Uterus (tissue), 4 donors: ENCODE data around the gene CAVIN1. TPM values are rescaled to one million over a fixed set of nuclear protein-coding genes. Genes with fewer than 3 reads are reported as not detected.
A peak's percentile ranks its signal among the peaks of the same experiment; 100 is the strongest.

ENCODE experiments used
- DNase-seq, 2 donors: peaks; one replicate each; pipeline ENCODE4 v3.0.0-alpha.2; 2019 to 2020
- H3K27ac ChIP-seq, 2 donors: fragments of 200-600 bp; sonication (generic); 1 replicate in 1 of 2; 2 replicates in 1 of 2; pipeline ENCODE4 v1.5.1; 2016 to 2018
- H3K27me3 ChIP-seq, 2 donors: fragments of 200-600 bp; sonication (generic); one replicate each; pipeline ENCODE4 v1.5.1; 2018 to 2019; ENCODE audit warnings: control low read depth in 1 of 2
- H3K36me3 ChIP-seq, 2 donors: fragments of 200-600 bp; sonication (generic); one replicate each; pipeline ENCODE4 v1.5.1; 2019; ENCODE audit warnings: control low read depth in 1 of 2
- H3K4me1 ChIP-seq, 2 donors: fragments of 200-600 bp; sonication (generic); one replicate each; pipeline ENCODE4 v1.5.1; 2018 to 2019; ENCODE audit warnings: control low read depth in 1 of 2
- H3K4me3 ChIP-seq, 2 donors: fragments of 200-600 bp; sonication (generic); 1 replicate in 1 of 2; 2 replicates in 1 of 2; pipeline ENCODE4 v1.5.1; 2018 to 2019; ENCODE audit warnings: mild to moderate bottlenecking in 1 of 2
- H3K9me3 ChIP-seq, 2 donors: fragments of 200-600 bp; sonication (generic); one replicate each; pipeline ENCODE4 v1.5.1; 2019; ENCODE audit warnings: control low read depth in 1 of 2
- CTCF ChIP-seq, 4 experiments: fragments of 200-600 bp in 2 of 4; fragments of 450-650 bp in 2 of 4; sonication (generic) in 2 of 4; IDR thresholded peaks; one replicate each; pipeline ENCODE4 v1.5.1; 2016 to 2019; ENCODE audit warnings: antibody characterized with exemption in 4 of 4, mild to moderate bottlenecking in 2 of 4, moderate library complexity in 1 of 4
- POLR2A ChIP-seq, 2 donors: fragments of 450-650 bp; IDR thresholded peaks; one replicate each; pipeline ENCODE4 v1.6.1; 2016; ENCODE audit warnings: antibody characterized with exemption in 2 of 2, mild to moderate bottlenecking in 1 of 2, moderate library complexity in 1 of 2
- intact Hi-C: fragments of 100-400 bp; cut with DNase I; formaldehyde crosslinking; loops from one replicate; pipeline ENCODE4 v1.15.1; 2023; ENCODE audit warnings: low total_unique reads
- total RNA-seq, 4 donors: library from RNA; depleted of rRNA in 3 of 4; stranded (reverse); fragments of >200 nt in 3 of 4; gene quantifications; one replicate each; pipeline versions ENCODE4 v1.1.0 to v1.2.4, GENCODE V29; 2014 to 2023
- donor health status: DM: yes; HTN: yes; CAD: no.

Gene CAVIN1
- total RNA-seq, 4 donors from 2014 or later: 204 to 520 (median 372) TPM

GRCh38 chr17:42407289-42407836 lies 15.7 kb downstream of the CAVIN1 start:
- Histone ChIP-seq H3K27me3 (no peaks in the 10 kb centered on the region), H3K36me3 (no peaks in the 10 kb centered on the region), H3K4me3 (no peak overlapping the region), H3K9me3 (no peaks in the 10 kb centered on the region), H3K4me1 (peaks cover 22 to 50% of the 10 kb centered on the region in 2 donors), H3K27ac (peak overlapping the region; percentile 84 to 91)
- TF ChIP-seq CTCF (IDR thresholded peaks at IDR 0.05): no peak
- TF ChIP-seq POLR2A (IDR thresholded peaks at IDR 0.05): no peak
- intact Hi-C loops: no loop called here
- DNase-seq: peak; percentile 72 to 89

GRCh38 chr17:42406615-42407288 lies 16.3 kb downstream of the CAVIN1 start:
- H3K4me3 ChIP-seq: no peak overlapping the region
- intact Hi-C loops: no loop called here
- H3K9me3 ChIP-seq: no peaks in the 10 kb centered on the region
- H3K4me1 ChIP-seq: peaks cover 22 to 47% of the 10 kb centered on the region in 2 donors
- no peaks in the 10 kb centered on the region for H3K36me3 ChIP-seq
- no peaks in the 10 kb centered on the region for H3K27me3 ChIP-seq
- H3K27ac ChIP-seq: peak overlapping the region; percentile 84 to 91
- TF ChIP-seq CTCF (IDR thresholded peaks at IDR 0.05) (no peak), POLR2A (IDR thresholded peaks at IDR 0.05) (no peak)
- peak in 1 of 2 donors; percentile 55 for DNase-seq

GRCh38 chr17:42405963-42406495 lies 17.0 kb downstream of the CAVIN1 start:
- H3K36me3 ChIP-seq: no peaks in the 10 kb centered on the region
- H3K4me3 ChIP-seq: no peak overlapping the region
- TF ChIP-seq CTCF (IDR thresholded peaks at IDR 0.05): peak; percentile 85 to 93 (median 86)
- TF ChIP-seq POLR2A (IDR thresholded peaks at IDR 0.05): no peak
- H3K27ac ChIP-seq: peak overlapping the region; percentile 84 to 91
- H3K4me1 ChIP-seq: peaks cover 22 to 39% of the 10 kb centered on the region in 2 donors
- H3K27me3 ChIP-seq: no peaks in the 10 kb centered on the region
- intact Hi-C loops: loop anchor here (2.0 kb wide), 1 partner anchor 83 kb away; no protein-coding TSS in a partner anchor
- no peaks in the 10 kb centered on the region for H3K9me3 ChIP-seq
- DNase-seq: peak; percentile 86 to 90

- TF ChIP-seq CTCF (IDR thresholded peaks at IDR 0.05) (no peak), POLR2A (IDR thresholded peaks at IDR 0.05) (no peak)
- H3K9me3 ChIP-seq: no peaks in the 10 kb centered on the region
- no peaks in the 10 kb centered on the region for H3K36me3 ChIP-seq
- H3K4me1 ChIP-seq: peaks cover 22 to 34% of the 10 kb centered on the region in 2 donors
- H3K27me3 ChIP-seq: no peaks in the 10 kb centered on the region
- intact Hi-C loops: loop anchor here (2.0 kb wide), 1 partner anchor 82 kb away; no protein-coding TSS in a partner anchor
- DNase-seq: no peak
- H3K4me3 ChIP-seq: no peak overlapping the region
- peak overlapping the region; percentile 84 to 91 for H3K27ac ChIP-seq
Measured at GRCh38 chr17:42405076-42405475, 18.0 kb downstream of the CAVIN1 start.
